ENCODE data around the gene SNRNP200.

GRCh38 chr2:96271995-96272394, 33.4 kb downstream of the SNRNP200 start:
- TF ChIP-seq ZFP3 (CRISPR knock-in tag; IDR thresholded peaks at IDR 0.05) (no peak), CREB5 (CRISPR knock-in tag; IDR thresholded peaks at IDR 0.05; ENCODE audit: low read depth) (no peak), POU6F1 (CRISPR knock-in tag; IDR thresholded peaks at IDR 0.05; ENCODE audit: borderline replicate concordance, low read depth) (no peak), PPARA (CRISPR knock-in tag; IDR thresholded peaks at IDR 0.05; ENCODE audit: borderline replicate concordance) (no peak), ESRRG (CRISPR knock-in tag; IDR thresholded peaks at IDR 0.05) (no peak), TSHZ2 (CRISPR knock-in tag; IDR thresholded peaks at IDR 0.05) (no peak), PATZ1 (CRISPR knock-in tag; IDR thresholded peaks at IDR 0.05; ENCODE audit: borderline replicate concordance) (no peak), BACH2 (CRISPR knock-in tag; IDR thresholded peaks at IDR 0.05; ENCODE audit: borderline replicate concordance) (no peak), ARNTL (CRISPR knock-in tag; IDR thresholded peaks at IDR 0.05; ENCODE audit: borderline replicate concordance, low read depth) (no peak), ZNF70 (CRISPR knock-in tag; IDR thresholded peaks at IDR 0.05) (no peak), RARB (CRISPR knock-in tag; IDR thresholded peaks at IDR 0.05) (no peak)

Measured in SK-N-SH treated with all-trans-retinoic acid at 6 μM for 48 hours (cell line).